GM19455 (cell line): ENCODE results near the gene L1CAM.

Experiments
- ATAC-seq: cut with Tn5 transposase; IDR thresholded peaks from one replicate; pipeline ENCODE4 v1.9.1; 2021; ENCODE audit not compliant: unreplicated experiment

The L1CAM gene

GRCh38 chrX:153885968-153886903 lies at the start of gene L1CAM:
L1CAM (minus strand) TSS chrX:153886173; CDS start chrX:153875836, 10,337 bp downstream.
- ATAC-seq = no peak

- ATAC-seq = peak; percentile 37
These were observed 49.4 kb upstream of the L1CAM start for GRCh38 chrX:153935326-153935851.

GRCh38 chrX:153934762-153935325 lies 48.9 kb upstream of the L1CAM start, which contains the start of gene NAA10:
NAA10 (minus strand) TSS chrX:153935037; CDS start chrX:153934904, 133 bp downstream.
- ATAC-seq = peak; percentile 68

- no peak for ATAC-seq
These were observed 48.3 kb upstream of the L1CAM start for GRCh38 chrX:153934148-153934761.

GRCh38 chrX:153933748-153934147 lies 47.8 kb upstream of the L1CAM start:
- no peak for ATAC-seq

- ATAC-seq = no peak
These were observed 46.4 kb upstream of the L1CAM start for GRCh38 chrX:153932220-153932915.

- no peak for ATAC-seq
These were observed 45.8 kb upstream of the L1CAM start for GRCh38 chrX:153931748-153932147.

GRCh38 chrX:153931151-153931550 lies 45.2 kb upstream of the L1CAM start:
- no peak for ATAC-seq

GRCh38 chrX:153930011-153930910 lies 44.3 kb upstream of the L1CAM start:
- no peak for ATAC-seq

- no peak for ATAC-seq
These were observed 43.6 kb upstream of the L1CAM start for GRCh38 chrX:153929576-153929975.

- ATAC-seq = no peak
These were observed 42.9 kb upstream of the L1CAM start for GRCh38 chrX:153928846-153929245.

GRCh38 chrX:153927922-153928760 lies 42.2 kb upstream of the L1CAM start:
- peak; percentile 67 for ATAC-seq

- no peak for ATAC-seq
These were observed 41.6 kb upstream of the L1CAM start for GRCh38 chrX:153927672-153927921.

- ATAC-seq = peak; percentile 40
These were observed 41.1 kb upstream of the L1CAM start for GRCh38 chrX:153926858-153927671.

- no peak for ATAC-seq
These were observed 40.5 kb upstream of the L1CAM start for GRCh38 chrX:153926552-153926857.

- ATAC-seq = no peak
These were observed 40.0 kb upstream of the L1CAM start, which contains the start of gene ARHGAP4 for GRCh38 chrX:153925739-153926551. ARHGAP4 (minus strand) TSS chrX:153926264; CDS start chrX:153926202, 62 bp downstream.

- no peak for ATAC-seq
These were observed 39.4 kb upstream of the L1CAM start for GRCh38 chrX:153925387-153925738.
